H1 (cell line): ENCODE data around the gene RAPGEF6. TPM values are rescaled to one million over a fixed set of nuclear protein-coding genes. Genes with fewer than 3 reads are reported as not detected.

Experiments
- CTCF ChIA-PET: fragments of 300-600 bp; sonication (Branson Sonifier 250); formaldehyde crosslinking; loops from one replicate; lab custom pipeline; 2021; ENCODE audit not compliant: partially characterized antibody; lab: Charles Lee
- POLR2A ChIA-PET: fragments of 300-600 bp; sonication (Branson Sonifier 250); formaldehyde crosslinking; loops from one replicate; lab custom pipeline; 2021; ENCODE audit warnings: inconsistent platforms; ENCODE audit not compliant: partially characterized antibody; lab: Charles Lee
- DNase-seq, 2 experiments: peaks; one replicate each; pipeline versions ENCODE4 v3.0.0 to v3.0.0-alpha.2; 2010 to 2022; ENCODE audit warnings: low spot score in 2 of 2, low read depth in 1 of 2, mixed read lengths in 1 of 2
- FAIRE-seq: peaks from 2 replicates; lab custom pipeline; 2011; peaks lifted over from hg19 to GRCh38; lab: Jason Lieb, UNC
- H2AFZ ChIP-seq: 2 replicates; pipeline ENCODE4 v1.8.1; 2012; ENCODE audit warnings: low read length, inconsistent platforms
- H2AK5ac ChIP-seq: 2 replicates; pipeline ENCODE4 v1.6.1; 2013; ENCODE audit warnings: low read depth, low read length
- H2BK120ac ChIP-seq: replicated peaks from 2 replicates; pipeline ENCODE3; 2013; ENCODE audit warnings: low read depth, low read length, inconsistent platforms
- H2BK12ac ChIP-seq: 2 replicates; pipeline ENCODE4 v1.6.1; 2013; ENCODE audit warnings: low read depth, low read length
- H2BK15ac ChIP-seq: 2 replicates; pipeline ENCODE4 v1.6.1; 2013; ENCODE audit warnings: low read length
- H2BK20ac ChIP-seq: 2 replicates; pipeline ENCODE4 v1.6.1; 2013; ENCODE audit warnings: low read length
- H2BK5ac ChIP-seq: 2 replicates; pipeline ENCODE4 v1.6.1; 2013; ENCODE audit warnings: low read depth, low read length
- H3K14ac ChIP-seq: 2 replicates; pipeline ENCODE4 v1.6.1; 2013; ENCODE audit warnings: inconsistent platforms; ENCODE audit not compliant: insufficient read length
- H3K18ac ChIP-seq: 2 replicates; pipeline ENCODE4 v1.6.1; 2013; ENCODE audit warnings: low read length; ENCODE audit errors: extremely low read depth
- H3K23ac ChIP-seq: 2 replicates; pipeline ENCODE4 v1.6.1; 2013; ENCODE audit warnings: inconsistent platforms; ENCODE audit not compliant: insufficient read length
- H3K23me2 ChIP-seq: 2 replicates; pipeline ENCODE4 v1.6.1; 2013; ENCODE audit warnings: low read depth, low read length
- H3K27ac ChIP-seq: 2 replicates; pipeline ENCODE4 v1.6.1; 2011; ENCODE audit warnings: low read depth, low read length, inconsistent platforms
- H3K27me3 ChIP-seq, 4 experiments: replicated peaks in 1 of 4; 1 replicate in 1 of 4; 2 replicates in 3 of 4; pipeline versions ENCODE4 v1.6.1 to v1.8.1; 2011 to 2013; ENCODE audit warnings: low read length in 3 of 4, mild to moderate bottlenecking in 3 of 4, inconsistent platforms in 2 of 4, mixed read lengths in 2 of 4, moderate library complexity in 1 of 4; ENCODE audit not compliant: control insufficient read depth in 3 of 4, insufficient read depth in 3 of 4; ENCODE audit errors: extremely low read depth in 1 of 4
- H3K36me3 ChIP-seq, 4 experiments: 2 replicates each; pipeline versions ENCODE4 v1.6.1 to v1.8.1; 2011 to 2013; ENCODE audit warnings: mild to moderate bottlenecking in 4 of 4, low read length in 3 of 4, moderate library complexity in 2 of 4, control low read depth in 1 of 4, inconsistent platforms in 1 of 4; ENCODE audit not compliant: insufficient read depth in 4 of 4, control insufficient read depth in 2 of 4
- H3K4ac ChIP-seq: replicated peaks from 2 replicates; pipeline ENCODE3; 2013; ENCODE audit warnings: low read length, low read depth, mixed read lengths, inconsistent platforms; ENCODE audit not compliant: insufficient read length
- H3K4me1 ChIP-seq, 4 experiments: replicated peaks in 1 of 4; 1 replicate in 1 of 4; 2 replicates in 3 of 4; pipeline versions ENCODE4 v1.6.1 to v1.8.1; 2011 to 2013; ENCODE audit warnings: low read length in 3 of 4, inconsistent platforms in 2 of 4, mixed read lengths in 1 of 4; ENCODE audit not compliant: insufficient read depth in 4 of 4, control insufficient read depth in 3 of 4
- H3K4me2 ChIP-seq, 2 experiments: 2 replicates each; pipeline versions ENCODE4 v1.6.1 to v1.8.1; 2011 to 2013; ENCODE audit warnings: low read depth in 2 of 2, low read length in 2 of 2, control low read depth in 1 of 2, inconsistent platforms in 1 of 2, mild to moderate bottlenecking in 1 of 2; ENCODE audit not compliant: insufficient read depth in 1 of 2
- H3K4me3 ChIP-seq, 4 experiments: fragments of 200-600, 300-600 bp in 1 of 4; sonication (generic), shearing (Covaris generic), sonication (Bioruptor Twin) in 1 of 4; 2 replicates each; pipeline versions ENCODE4 v1.5.1 to v1.8.1; 2011 to 2016; ENCODE audit warnings: low read length in 4 of 4, low read depth in 3 of 4, control low read depth in 2 of 4, inconsistent platforms in 2 of 4, mild to moderate bottlenecking in 2 of 4, mixed read lengths in 1 of 4, moderate library complexity in 1 of 4; ENCODE audit not compliant: insufficient read depth in 2 of 4; ENCODE audit errors: extremely low read depth in 1 of 4
- H3K56ac ChIP-seq: replicated peaks from 2 replicates; pipeline ENCODE3; 2013; ENCODE audit warnings: low read depth, mild to moderate bottlenecking, mixed read lengths, low read length, inconsistent platforms; ENCODE audit not compliant: insufficient read length
- H3K79me1 ChIP-seq: 2 replicates; pipeline ENCODE4 v1.6.1; 2013; ENCODE audit warnings: low read depth, low read length, control low read depth
- H3K79me2 ChIP-seq, 2 experiments: 2 replicates each; pipeline versions ENCODE4 v1.6.1 to v1.8.1; 2012 to 2013; ENCODE audit warnings: low read length in 2 of 2, mild to moderate bottlenecking in 2 of 2, inconsistent platforms in 1 of 2; ENCODE audit not compliant: insufficient read depth in 2 of 2, control insufficient read depth in 1 of 2
- H3K9ac ChIP-seq, 4 experiments: replicated peaks in 1 of 4; 1 replicate in 1 of 4; 2 replicates in 3 of 4; pipeline versions ENCODE4 v1.6.1 to v1.8.1; 2011 to 2013; ENCODE audit warnings: low read depth in 3 of 4, low read length in 3 of 4, control low read depth in 2 of 4, mild to moderate bottlenecking in 2 of 4, moderate library complexity in 2 of 4, inconsistent platforms in 1 of 4; ENCODE audit errors: extremely low read depth in 1 of 4
- H3K9me3 ChIP-seq, 2 experiments: 2 replicates each; pipeline versions ENCODE4 v1.6.1 to v1.8.1; 2012 to 2013; ENCODE audit warnings: mild to moderate bottlenecking in 2 of 2, moderate library complexity in 2 of 2, control low read depth in 1 of 2, inconsistent platforms in 1 of 2, low read depth in 1 of 2, low read length in 1 of 2, mixed read lengths in 1 of 2; ENCODE audit not compliant: insufficient read depth in 2 of 2
- H4K20me1 ChIP-seq, 2 experiments: replicated peaks in 1 of 2; 2 replicates each; pipeline versions ENCODE3 to v1.8.1; 2011 to 2013; ENCODE audit warnings: inconsistent platforms in 2 of 2, low read length in 2 of 2, mild to moderate bottlenecking in 1 of 2; ENCODE audit not compliant: insufficient read depth in 2 of 2, control insufficient read depth in 1 of 2
- H4K5ac ChIP-seq: 2 replicates; pipeline ENCODE4 v1.6.1; 2013; ENCODE audit warnings: low read length, low read depth, mixed read lengths, inconsistent platforms; ENCODE audit not compliant: insufficient read length
- H4K8ac ChIP-seq: 2 replicates; pipeline ENCODE4 v1.8.0; 2013; ENCODE audit warnings: mild to moderate bottlenecking, moderate library complexity, low read length, inconsistent platforms; ENCODE audit not compliant: insufficient read depth; ENCODE audit errors: extremely low read depth
- H4K91ac ChIP-seq: replicated peaks from 2 replicates; pipeline ENCODE3; 2013; ENCODE audit warnings: low read length, mixed read lengths, inconsistent platforms; ENCODE audit not compliant: insufficient read length
- GTF2F1 ChIP-seq: IDR thresholded peaks from 2 replicates; pipeline ENCODE4 v1.6.1; 2012; ENCODE audit warnings: low read depth, low read length, improper control_type of control experiment, borderline replicate concordance
- WGBS, 2 experiments: shearing (Covaris generic) in 1 of 2; methylation state at CpG; one replicate each; pipeline versions ENCODE4 v1.1.6 to v1.1.7; 2013 to 2015; ENCODE audit warnings: low lambda C conversion rate in 2 of 2, mixed read lengths in 2 of 2, inconsistent platforms in 1 of 2, low coverage in 1 of 2, missing lambda C conversion rate in 1 of 2; ENCODE audit not compliant: insufficient replicate concordance in 2 of 2, insufficient coverage in 1 of 2, insufficient read length in 1 of 2; ENCODE audit errors: extremely low coverage in 1 of 2, missing lambda C conversion rate in 1 of 2; 5-methylcytosine and 5-hydroxymethylcytosine counted together
- polyA plus RNA-seq, 7 experiments: library from polyadenylated mRNA; depleted of rRNA in 3 of 7; stranded (reverse) in 5 of 7; unstranded in 2 of 7; fragments of >200 nt in 5 of 7; fragments of 200-250 nt in 2 of 7; gene quantifications; 1 replicate in 5 of 7; 2 replicates in 1 of 7; 4 replicates in 1 of 7; pipeline versions ENCODE4 v1.2.1 to v1.2.3, GENCODE V29; 2011 to 2013; ENCODE audit warnings: missing spikeins in 2 of 7, mixed read lengths in 2 of 7
- total RNA-seq: library from RNA; stranded (reverse); fragmentation: NEBNext Ultra II Directional; extraction: Animal tissue kit (Norgen Biotek cat#: 25700); gene quantifications from 2 replicates; pipeline ENCODE4 v1.2.1, GENCODE V29; 2021

The RAPGEF6 gene
- total and polyA plus RNA-seq, 2 of the 8 experiments (the other 6 are each of a cell fraction or from before 2014, with no cell fraction given), result 4.8 to 20.0 TPM

DNA sequence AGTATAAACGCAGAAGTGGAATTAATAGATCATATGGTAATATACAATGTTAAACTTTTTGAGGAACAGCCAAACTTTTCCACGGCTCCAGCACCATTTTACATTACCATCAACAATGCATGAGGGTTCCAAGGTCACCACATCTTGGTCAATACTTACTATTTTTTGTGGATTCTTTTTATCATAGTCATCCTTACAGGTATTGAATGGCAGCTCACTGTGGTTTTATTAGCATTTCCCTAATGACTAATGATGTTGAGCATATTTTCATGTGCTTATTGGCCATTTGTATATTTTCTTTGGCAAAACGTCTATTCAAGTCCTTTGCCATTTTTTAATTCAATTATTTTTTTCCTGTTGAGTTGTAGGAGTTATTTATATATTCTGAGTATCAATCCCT lies 14.1 kb upstream of the RAPGEF6 start:
- no peak overlapping the region for H3K18ac ChIP-seq
- DNase-seq (no peak), FAIRE-seq (no peak)
- no peak overlapping the region for H3K9ac ChIP-seq
- H3K27ac ChIP-seq, result no peak overlapping the region
- ChIA-PET POLR2A (no interaction called here), CTCF (no interaction called here)
- no peak overlapping the region for H2AFZ ChIP-seq
- H3K4me1 ChIP-seq, result no peaks in the 10 kb centered on the region
- WGBS, 2 experiments, result 90% methylated on average over 3 of the region's 3 CpGs; no CpG with 5 or more reads in 1 of the 2 experiments
- H3K36me3 ChIP-seq, result peaks cover 0 to 5% (median 3%) of the 10 kb centered on the region in 4 experiments; a peak in 4 of 8 replicates
- no peak overlapping the region for H3K23ac ChIP-seq
- no peak overlapping the region for H2AK5ac ChIP-seq
- H4K8ac ChIP-seq, result no peak overlapping the region
- H2BK15ac ChIP-seq, result no peak overlapping the region
- H3K79me1 ChIP-seq, result no peaks in the 10 kb centered on the region
- H2BK120ac ChIP-seq, result no peak overlapping the region
- H2BK12ac ChIP-seq, result no peak overlapping the region
- no peak overlapping the region for H4K5ac ChIP-seq
- H2BK20ac ChIP-seq, result no peak overlapping the region
- TF ChIP-seq GTF2F1, result no peak
- no peaks in the 10 kb centered on the region for H3K9me3 ChIP-seq
- H3K56ac ChIP-seq, result no peak overlapping the region
- H3K23me2 ChIP-seq, result no peaks in the 10 kb centered on the region
- no peak overlapping the region for H2BK5ac ChIP-seq
- H3K4me2 ChIP-seq, result no peak overlapping the region
- no peak overlapping the region for H4K91ac ChIP-seq
- H3K4me3 ChIP-seq, result no peak overlapping the region
- no peaks in the 10 kb centered on the region for H3K79me2 ChIP-seq
- H3K4ac ChIP-seq, result no peak overlapping the region
- no peaks in the 10 kb centered on the region for H3K27me3 ChIP-seq
- no peak overlapping the region for H3K14ac ChIP-seq
- no peaks in the 10 kb centered on the region for H4K20me1 ChIP-seq
